IPS DF 6.9 (cell line): ENCODE data around the gene CINP.
"Not testable (repeated sequence)": the region's sequence is repeated elsewhere in the genome, so short reads cannot be mapped to it uniquely, and the experiment has no call there.

Source experiments
- DNase-seq: peaks from one replicate; pipeline ENCODE4 v3.0.0-alpha.2; 2013; ENCODE audit warnings: low read depth, low spot score
- H3K27ac ChIP-seq: one replicate; pipeline ENCODE4 v1.5.1; 2013; ENCODE audit warnings: low read length, control low read depth
- H3K27me3 ChIP-seq: 2 replicates; pipeline ENCODE4 v1.6.1; 2013; ENCODE audit warnings: mild to moderate bottlenecking, low read length; ENCODE audit not compliant: control insufficient read depth, insufficient read depth
- H3K36me3 ChIP-seq: 2 replicates; pipeline ENCODE4 v1.6.1; 2013; ENCODE audit warnings: low read length; ENCODE audit not compliant: control insufficient read depth, insufficient read depth
- H3K4me1 ChIP-seq: 2 replicates; pipeline ENCODE4 v1.6.1; 2013; ENCODE audit warnings: low read length; ENCODE audit not compliant: control insufficient read depth, insufficient read depth
- H3K4me3 ChIP-seq: 2 replicates; pipeline ENCODE4 v1.5.1; 2013; ENCODE audit warnings: mild to moderate bottlenecking, low read length
- H3K9me3 ChIP-seq: 2 replicates; pipeline ENCODE4 v1.6.1; 2013; ENCODE audit warnings: low read length, inconsistent platforms; ENCODE audit not compliant: control insufficient read depth, insufficient read depth
- whole genome bisulfite sequencing: extraction: QIAGEN DNeasy Blood & Tissue Kit; methylation state at CpG from one replicate; pipeline ENCODE4 v1.1.7; 2013; ENCODE audit warnings: mixed read lengths, missing lambda C conversion rate; ENCODE audit not compliant: insufficient read length, insufficient coverage; 5-methylcytosine and 5-hydroxymethylcytosine counted together

CINP gene

DNA sequence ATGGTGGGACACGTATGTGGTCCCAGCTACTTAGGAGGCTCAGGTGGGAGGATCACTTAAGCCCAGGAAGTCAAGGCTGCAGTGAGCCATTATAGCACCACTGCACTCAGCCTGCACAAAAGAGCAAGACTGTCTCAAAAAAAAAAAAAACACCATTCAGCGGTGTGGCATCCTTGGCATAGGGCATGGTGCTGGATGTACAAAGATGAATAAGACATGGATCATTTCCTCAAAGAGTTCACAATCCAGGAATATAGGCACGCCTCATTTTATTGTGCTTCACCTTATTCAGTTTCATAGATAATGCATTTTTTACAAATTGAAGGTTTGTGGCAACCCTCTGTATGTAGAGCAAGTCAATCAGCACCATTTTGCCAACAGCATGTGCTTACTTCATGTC is 6.4 kb downstream of the CINP start:
- no peaks in the 10 kb centered on the region for H3K4me1 ChIP-seq
- no peak overlapping the region for H3K27ac ChIP-seq
- no peak for DNase-seq
- no peaks in the 10 kb centered on the region for H3K27me3 ChIP-seq
- no CpG with 5 or more reads among the region's 3 CpGs for WGBS
- no peaks in the 10 kb centered on the region for H3K9me3 ChIP-seq
- no peaks in the 10 kb centered on the region; the same call in 1 of the 2 replicates for H3K36me3 ChIP-seq
- H3K4me3 ChIP-seq: no peak overlapping the region

DNA sequence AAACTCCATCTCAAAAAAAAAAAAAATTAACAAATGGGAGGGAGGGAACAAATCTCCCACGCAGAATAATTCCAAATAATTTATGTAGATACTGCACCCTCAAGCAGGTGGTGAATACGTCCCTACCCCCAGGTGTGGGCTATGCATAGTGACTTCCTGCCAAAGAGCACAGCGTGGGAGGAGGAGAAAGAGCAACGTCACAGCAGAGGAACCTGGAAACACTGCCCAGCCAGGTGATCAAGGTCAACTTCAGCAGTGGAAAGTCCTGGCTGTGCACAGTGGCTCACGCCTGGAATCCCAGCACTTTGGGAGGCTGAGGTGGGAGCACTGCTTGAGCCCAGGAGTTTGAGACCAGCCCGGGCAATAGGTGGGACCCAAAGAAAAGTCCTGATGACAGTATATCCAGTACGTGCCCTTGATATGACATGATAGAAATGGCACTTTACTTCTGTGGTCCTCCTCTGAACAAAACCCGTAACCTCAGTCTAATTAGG is 9.5 kb downstream of the CINP start:
- Histone ChIP-seq H3K4me3 (no peak overlapping the region), H3K4me1 (no peaks in the 10 kb centered on the region), H3K27me3 (no peaks in the 10 kb centered on the region), H3K27ac (no peak overlapping the region), H3K36me3 (peaks cover 3% of the 10 kb centered on the region), H3K9me3 (no peaks in the 10 kb centered on the region)
- no CpG with 5 or more reads among the region's 8 CpGs for WGBS
- no peak for DNase-seq

DNA sequence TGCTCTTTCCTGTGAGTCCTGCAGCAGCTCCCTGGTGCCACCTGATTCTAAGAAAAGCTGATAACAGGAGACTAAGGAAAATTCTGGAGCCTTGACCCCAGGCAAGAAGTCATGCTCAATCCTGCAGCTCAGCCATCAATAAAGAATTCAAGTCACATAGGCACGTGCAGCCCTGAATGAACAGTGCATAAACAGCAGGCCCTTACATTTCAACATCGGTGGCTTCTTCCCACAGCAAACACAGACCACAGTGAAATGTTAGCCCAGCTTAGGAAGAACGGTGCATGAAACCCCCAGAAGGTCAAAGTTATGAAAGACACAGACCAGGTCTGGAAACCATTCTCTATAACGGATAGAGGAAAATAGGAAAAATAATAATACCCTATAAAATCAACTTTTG is 10.5 kb downstream of the CINP start:
- no peak for DNase-seq
- no peaks in the 10 kb centered on the region for H3K4me1 ChIP-seq
- no peak overlapping the region for H3K4me3 ChIP-seq
- WGBS: no CpG with 5 or more reads among the region's 4 CpGs
- H3K9me3 ChIP-seq: no peaks in the 10 kb centered on the region
- peaks cover 4% of the 10 kb centered on the region for H3K36me3 ChIP-seq
- H3K27me3 ChIP-seq: no peaks in the 10 kb centered on the region
- no peak overlapping the region for H3K27ac ChIP-seq

DNA sequence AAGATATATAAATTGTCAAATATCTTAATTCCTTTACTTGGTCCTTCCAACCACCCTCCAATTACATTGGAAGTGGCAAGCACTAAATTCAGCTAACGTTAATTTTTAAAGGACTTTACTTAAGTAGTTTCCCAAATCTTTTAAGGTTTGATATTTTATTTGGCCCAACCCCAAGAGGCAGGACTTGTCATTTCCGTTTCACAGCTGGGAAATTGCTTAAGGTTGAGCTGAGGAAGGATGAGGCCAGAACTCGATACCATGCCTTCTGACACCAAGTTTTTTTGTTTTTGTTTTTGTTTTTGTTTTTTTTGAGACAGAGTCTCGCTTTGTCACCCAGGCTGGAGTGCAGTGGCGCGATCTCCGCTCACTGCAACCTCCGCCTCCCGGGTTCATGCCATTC is 11.1 kb downstream of the CINP start:
- not testable (repeated sequence) for H3K36me3 ChIP-seq, H3K4me1 ChIP-seq, H3K9me3 ChIP-seq, H3K27me3 ChIP-seq, H3K27ac ChIP-seq, DNase-seq, H3K4me3 ChIP-seq
- no CpG with 5 or more reads among the region's 9 CpGs for WGBS

DNA sequence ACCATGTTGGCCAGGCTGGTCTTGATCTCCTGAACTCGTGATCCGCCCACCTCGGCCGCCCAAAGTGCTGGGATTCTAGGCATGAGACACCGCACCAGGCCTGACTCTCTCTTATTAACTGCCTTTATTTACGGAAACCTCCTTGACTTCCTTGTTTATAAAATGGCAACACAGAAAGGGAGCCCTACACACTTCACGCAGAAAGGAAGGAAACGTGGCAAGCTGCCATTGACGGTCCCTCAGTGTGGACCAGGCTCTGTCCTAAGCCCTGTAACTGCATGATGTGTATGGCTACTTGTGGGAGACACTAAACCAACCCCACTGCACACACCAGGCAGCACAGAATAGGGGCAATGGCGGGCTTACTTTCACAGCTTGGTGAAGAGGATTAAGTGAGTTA is 11.7 kb downstream of the CINP start:
- DNase-seq: no peak
- WGBS: no CpG with 5 or more reads among the region's 10 CpGs
- peaks cover 4% of the 10 kb centered on the region for H3K36me3 ChIP-seq
- H3K9me3 ChIP-seq: no peaks in the 10 kb centered on the region
- no peak overlapping the region for H3K4me3 ChIP-seq
- no peaks in the 10 kb centered on the region for H3K27me3 ChIP-seq
- no peaks in the 10 kb centered on the region for H3K4me1 ChIP-seq
- H3K27ac ChIP-seq: no peak overlapping the region

DNA sequence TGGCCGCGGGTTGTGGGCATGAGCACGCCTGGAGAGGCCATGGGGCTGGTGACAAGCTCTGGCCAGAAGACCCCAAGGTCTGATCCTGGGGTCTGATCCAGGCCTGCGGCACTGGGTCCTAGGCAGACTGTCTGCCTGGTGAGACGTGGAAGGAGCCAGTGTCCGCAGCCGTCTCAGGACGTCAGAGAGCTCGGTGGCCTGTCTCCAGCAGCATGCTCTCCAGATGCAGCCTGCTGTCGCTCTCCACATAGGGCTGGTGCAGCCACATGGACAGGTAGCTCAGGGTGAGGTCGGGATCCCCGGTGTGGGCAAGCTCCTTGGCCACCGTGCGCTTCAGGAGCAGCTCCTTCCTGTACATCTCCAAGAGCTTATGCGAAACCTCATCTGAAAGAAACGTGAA is 14.3 kb downstream of the CINP start:
- Histone ChIP-seq H3K9me3 (no peaks in the 10 kb centered on the region), H3K36me3 (peaks cover 7% of the 10 kb centered on the region; the same call in 1 of the 2 replicates), H3K27me3 (no peaks in the 10 kb centered on the region), H3K4me1 (no peaks in the 10 kb centered on the region), H3K27ac (no peak overlapping the region), H3K4me3 (no peak overlapping the region)
- no CpG with 5 or more reads among the region's 16 CpGs for WGBS
- DNase-seq: no peak

DNA sequence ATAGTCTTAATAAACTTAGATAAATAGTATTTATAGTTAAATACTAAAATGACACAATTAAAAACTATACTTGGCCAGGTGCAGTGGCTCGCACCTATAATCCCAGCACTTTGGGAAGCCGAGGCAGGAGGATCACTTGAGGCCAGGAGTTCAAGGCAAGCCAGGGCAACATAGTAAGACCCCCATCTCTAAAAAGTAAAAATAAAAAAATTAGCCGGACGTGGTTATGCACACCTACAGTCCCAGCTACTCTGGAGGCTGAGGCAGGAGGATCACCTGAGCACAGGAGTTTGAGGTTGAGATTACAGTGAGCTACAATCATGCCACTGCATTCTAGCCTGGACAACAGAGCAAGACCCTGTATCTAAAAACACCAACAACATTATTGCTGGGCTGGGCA is 16.0 kb downstream of the CINP start:
- Histone ChIP-seq H3K4me3 (no peak overlapping the region), H3K36me3 (peaks cover 7% of the 10 kb centered on the region; the same call in 1 of the 2 replicates)
- no CpG with 5 or more reads among the region's 4 CpGs for WGBS

DNA sequence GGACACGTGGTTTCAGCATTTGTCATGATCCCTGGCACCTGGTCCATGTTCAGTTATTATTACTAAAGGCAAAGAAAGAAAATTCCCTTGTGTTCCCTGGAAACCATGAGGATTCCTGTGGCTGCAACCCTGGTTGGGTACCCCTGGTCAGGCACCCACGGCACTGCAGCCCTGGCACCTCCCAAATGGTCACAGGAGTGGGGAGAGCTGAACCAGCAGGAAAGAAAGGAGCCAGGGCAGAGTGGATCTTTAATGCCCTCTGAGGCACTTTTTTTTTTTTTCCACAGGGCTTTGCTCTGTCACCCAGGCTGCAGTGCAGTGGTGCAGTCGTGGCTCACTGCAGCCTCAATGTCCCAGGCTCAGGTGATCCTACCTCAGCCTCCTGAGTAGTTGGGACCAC is 17.5 kb downstream of the CINP start:
- Histone ChIP-seq H3K4me1 (no peaks in the 10 kb centered on the region; the same call in 1 of the 2 replicates), H3K27ac (no peak overlapping the region), H3K9me3 (no peaks in the 10 kb centered on the region), H3K27me3 (no peaks in the 10 kb centered on the region), H3K4me3 (no peak overlapping the region), H3K36me3 (peaks cover 7% of the 10 kb centered on the region; the same call in 1 of the 2 replicates)
- DNase-seq: no peak
- no CpG with 5 or more reads among the region's 3 CpGs for WGBS

More for the DNA sequence above, 16.0 kb downstream of the CINP start:
- H3K4me1 ChIP-seq: no peaks in the 10 kb centered on the region; the same call in 1 of the 2 replicates
- no peaks in the 10 kb centered on the region for H3K27me3 ChIP-seq
- H3K27ac ChIP-seq: no peak overlapping the region
- no peaks in the 10 kb centered on the region for H3K9me3 ChIP-seq
- no peak for DNase-seq

DNA sequence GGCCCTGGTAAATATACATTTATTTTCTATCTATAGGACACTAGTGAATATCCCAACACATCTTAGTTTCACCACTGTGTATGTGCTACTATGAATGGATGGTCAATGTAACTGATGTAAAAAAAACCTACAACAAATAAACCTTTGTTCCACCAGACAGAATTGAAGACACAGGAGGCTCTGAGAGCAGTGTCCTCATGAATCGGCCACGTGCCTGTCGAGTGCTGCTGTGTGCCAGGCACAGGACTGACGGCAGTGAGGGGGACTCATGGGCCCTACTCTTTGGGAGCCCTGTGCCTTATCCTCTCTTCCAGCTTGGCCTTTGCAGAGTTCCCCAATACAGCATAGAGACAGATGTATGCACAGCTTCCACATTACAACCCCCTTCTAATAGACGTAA is 18.2 kb downstream of the CINP start:
- no CpG with 5 or more reads among the region's 5 CpGs for WGBS
- Histone ChIP-seq H3K4me3 (no peak overlapping the region), H3K9me3 (no peaks in the 10 kb centered on the region), H3K36me3 (peaks cover 7% of the 10 kb centered on the region; the same call in 1 of the 2 replicates), H3K27ac (no peak overlapping the region), H3K27me3 (no peaks in the 10 kb centered on the region), H3K4me1 (no peaks in the 10 kb centered on the region; the same call in 1 of the 2 replicates)
- DNase-seq: no peak

DNA sequence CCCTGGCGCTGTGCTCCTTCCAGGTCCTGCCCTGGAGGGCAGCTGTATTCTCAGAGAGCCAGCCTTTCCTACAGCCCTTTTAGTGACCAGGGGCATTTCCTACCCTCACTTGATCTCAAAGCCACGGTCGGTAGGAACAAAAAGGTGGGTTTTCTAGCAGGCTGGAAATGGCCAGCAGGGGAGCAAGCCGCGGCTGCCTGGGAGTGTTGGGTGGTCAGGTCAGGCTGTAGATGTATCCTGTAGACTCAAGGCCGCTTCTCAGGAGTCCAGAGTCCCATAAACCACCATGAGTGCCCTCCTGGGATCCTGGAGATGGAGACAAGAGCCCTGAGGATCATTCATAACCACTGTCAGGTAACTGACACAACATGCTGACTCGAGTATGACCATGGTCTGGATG is 18.6 kb downstream of the CINP start:
- H3K27me3 ChIP-seq: no peaks in the 10 kb centered on the region
- no peak overlapping the region for H3K27ac ChIP-seq
- WGBS: no CpG with 5 or more reads among the region's 7 CpGs
- no peaks in the 10 kb centered on the region for H3K9me3 ChIP-seq
- H3K4me3 ChIP-seq: no peak overlapping the region
- DNase-seq: no peak
- no peaks in the 10 kb centered on the region; the same call in 1 of the 2 replicates for H3K4me1 ChIP-seq
- peaks cover 7% of the 10 kb centered on the region; the same call in 1 of the 2 replicates for H3K36me3 ChIP-seq

DNA sequence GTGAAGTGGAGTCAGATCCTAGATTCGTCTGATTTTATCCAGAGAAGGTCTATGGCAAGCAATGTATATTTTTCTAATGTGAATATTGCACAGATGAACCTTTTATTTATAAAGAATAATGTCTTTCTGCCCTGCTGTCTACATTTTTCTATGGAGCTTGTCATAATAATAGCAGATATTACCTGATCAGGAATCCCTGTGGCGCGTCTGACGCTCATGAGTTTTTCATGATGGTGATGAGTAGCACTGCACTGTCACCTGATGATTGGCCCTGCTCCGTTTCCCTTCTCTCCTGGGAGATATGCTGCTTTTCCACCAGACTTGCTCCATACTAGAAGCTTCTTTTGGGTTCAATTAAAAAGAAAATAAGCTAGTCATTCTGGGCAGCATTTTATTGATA is 20.5 kb downstream of the CINP start:
- Histone ChIP-seq H3K4me1 (no peaks in the 10 kb centered on the region; the same call in 1 of the 2 replicates), H3K4me3 (no peak overlapping the region), H3K27me3 (no peaks in the 10 kb centered on the region), H3K27ac (no peak overlapping the region), H3K9me3 (no peaks in the 10 kb centered on the region), H3K36me3 (0 out of 2 replicates have a peak, but pooled peaks cover 3% of the 10 kb centered on the region)
- no CpG with 5 or more reads among the region's 5 CpGs for WGBS
- DNase-seq: no peak
